ENCODE measurements around the gene C16orf54.
"Not testable (repeated sequence)": the region's sequence is repeated elsewhere in the genome, so short reads cannot be mapped to it uniquely, and the experiment has no call there.

The C16orf54 gene

GRCh38 chr16:29770250-29770929 is 24.6 kb upstream of the C16orf54 start:
- Histone ChIP-seq H3K27ac (no peak overlapping the region), H3K9ac (ENCODE audit: insufficient read length) (no peak overlapping the region), H3K9me3 (ENCODE audit: low read depth, low read length) (no peaks in the 10 kb centered on the region), H3K36me3 (ENCODE audit: insufficient read depth, low read length) (no peaks in the 10 kb centered on the region), H3K4me3 (no peak overlapping the region)
- no peak for TF ChIP-seq POLR2AphosphoS5 (IDR thresholded peaks at IDR 0.05; ENCODE audit: borderline replicate concordance, low read depth, low read length)
- TF ChIP-seq FOXP2 (optimal IDR thresholded peaks at IDR 0.05; ENCODE audit: control extremely low read depth, extremely low read length, insufficient read depth), result no peak
- TF ChIP-seq EZH2 (IDR thresholded peaks at IDR 0.05), result no peak
- no peak for DNase-seq (ENCODE audit: low read depth, low spot score)

- H3K36me3 ChIP-seq (ENCODE audit: insufficient read depth, low read length), result no peaks in the 10 kb centered on the region
- TF ChIP-seq POLR2AphosphoS5 (IDR thresholded peaks at IDR 0.05; ENCODE audit: borderline replicate concordance, low read depth, low read length) (no peak), EZH2 (IDR thresholded peaks at IDR 0.05) (no peak), FOXP2 (optimal IDR thresholded peaks at IDR 0.05; ENCODE audit: control extremely low read depth, extremely low read length, insufficient read depth) (no peak)
Measured at GRCh38 chr16:29769507-29769906, 23.7 kb upstream of the C16orf54 start.

GRCh38 chr16:29767062-29767461 is 21.3 kb upstream of the C16orf54 start:
- TF ChIP-seq FOXP2 (optimal IDR thresholded peaks at IDR 0.05; ENCODE audit: control extremely low read depth, extremely low read length, insufficient read depth) (no peak), POLR2AphosphoS5 (IDR thresholded peaks at IDR 0.05; ENCODE audit: borderline replicate concordance, low read depth, low read length) (no peak), EZH2 (IDR thresholded peaks at IDR 0.05) (no peak)
- DNase-seq (ENCODE audit: low read depth, low spot score), result no peak
- H3K27ac ChIP-seq, result no peak overlapping the region
- H3K36me3 ChIP-seq (ENCODE audit: insufficient read depth, low read length), result no peaks in the 10 kb centered on the region
- no peaks in the 10 kb centered on the region for H3K9me3 ChIP-seq (ENCODE audit: low read depth, low read length)
- H3K9ac ChIP-seq (ENCODE audit: insufficient read length), result no peak overlapping the region
- H3K4me3 ChIP-seq, result no peak overlapping the region

More at GRCh38 chr16:29769507-29769906, 23.7 kb upstream of the C16orf54 start:
- no peak overlapping the region for H3K9ac ChIP-seq (ENCODE audit: insufficient read length)
- no peak overlapping the region for H3K4me3 ChIP-seq
- no peak for DNase-seq (ENCODE audit: low read depth, low spot score)
- no peak overlapping the region for H3K27ac ChIP-seq
- H3K9me3 ChIP-seq (ENCODE audit: low read depth, low read length), result no peaks in the 10 kb centered on the region

GRCh38 chr16:29766571-29766970 is 20.8 kb upstream of the C16orf54 start:
- Histone ChIP-seq H3K36me3 (ENCODE audit: insufficient read depth, low read length) (no peaks in the 10 kb centered on the region), H3K4me3 (no peak overlapping the region), H3K9ac (ENCODE audit: insufficient read length) (no peak overlapping the region), H3K27ac (no peak overlapping the region), H3K9me3 (ENCODE audit: low read depth, low read length) (no peaks in the 10 kb centered on the region)
- TF ChIP-seq POLR2AphosphoS5 (IDR thresholded peaks at IDR 0.05; ENCODE audit: borderline replicate concordance, low read depth, low read length) (no peak), EZH2 (IDR thresholded peaks at IDR 0.05) (no peak), FOXP2 (optimal IDR thresholded peaks at IDR 0.05; ENCODE audit: control extremely low read depth, extremely low read length, insufficient read depth) (no peak)
- DNase-seq (ENCODE audit: low read depth, low spot score), result no peak

GRCh38 chr16:29765167-29766032 is 19.6 kb upstream of the C16orf54 start:
- DNase-seq (ENCODE audit: low read depth, low spot score), result no peak
- Histone ChIP-seq H3K9ac (ENCODE audit: insufficient read length) (no peak overlapping the region), H3K9me3 (ENCODE audit: low read depth, low read length) (no peaks in the 10 kb centered on the region), H3K27ac (no peak overlapping the region), H3K4me3 (no peak overlapping the region), H3K36me3 (ENCODE audit: insufficient read depth, low read length) (no peaks in the 10 kb centered on the region)
- TF ChIP-seq FOXP2 (optimal IDR thresholded peaks at IDR 0.05; ENCODE audit: control extremely low read depth, extremely low read length, insufficient read depth), result no peak
- TF ChIP-seq EZH2 (IDR thresholded peaks at IDR 0.05), result no peak
- no peak for TF ChIP-seq POLR2AphosphoS5 (IDR thresholded peaks at IDR 0.05; ENCODE audit: borderline replicate concordance, low read depth, low read length)

- Histone ChIP-seq H3K9me3 (ENCODE audit: low read depth, low read length) (no peaks in the 10 kb centered on the region), H3K4me3 (no peak overlapping the region), H3K27ac (no peak overlapping the region), H3K9ac (ENCODE audit: insufficient read length) (no peak overlapping the region), H3K36me3 (ENCODE audit: insufficient read depth, low read length) (no peaks in the 10 kb centered on the region)
- no peak for TF ChIP-seq FOXP2 (optimal IDR thresholded peaks at IDR 0.05; ENCODE audit: control extremely low read depth, extremely low read length, insufficient read depth)
- TF ChIP-seq POLR2AphosphoS5 (IDR thresholded peaks at IDR 0.05; ENCODE audit: borderline replicate concordance, low read depth, low read length), result no peak
- no peak for TF ChIP-seq EZH2 (IDR thresholded peaks at IDR 0.05)
- DNase-seq (ENCODE audit: low read depth, low spot score), result no peak
Measured at GRCh38 chr16:29763326-29763725, 17.5 kb upstream of the C16orf54 start.

GRCh38 chr16:29761882-29762281 is 16.1 kb upstream of the C16orf54 start:
- H3K4me3 ChIP-seq, result no peak overlapping the region
- H3K9ac ChIP-seq (ENCODE audit: insufficient read length), result no peak overlapping the region
- no peak overlapping the region for H3K27ac ChIP-seq
- no peaks in the 10 kb centered on the region for H3K9me3 ChIP-seq (ENCODE audit: low read depth, low read length)
- no peaks in the 10 kb centered on the region for H3K36me3 ChIP-seq (ENCODE audit: insufficient read depth, low read length)
- DNase-seq (ENCODE audit: low read depth, low spot score), result no peak
- TF ChIP-seq EZH2 (IDR thresholded peaks at IDR 0.05) (no peak), FOXP2 (optimal IDR thresholded peaks at IDR 0.05; ENCODE audit: control extremely low read depth, extremely low read length, insufficient read depth) (no peak), POLR2AphosphoS5 (IDR thresholded peaks at IDR 0.05; ENCODE audit: borderline replicate concordance, low read depth, low read length) (no peak)

GRCh38 chr16:29761280-29761651 is 15.5 kb upstream of the C16orf54 start:
- not testable (repeated sequence) for H3K36me3 ChIP-seq (ENCODE audit: insufficient read depth, low read length); H3K9me3 ChIP-seq (ENCODE audit: low read depth, low read length); H3K27ac ChIP-seq; H3K4me3 ChIP-seq; DNase-seq (ENCODE audit: low read depth, low spot score); H3K9ac ChIP-seq (ENCODE audit: insufficient read length)

All from SK-N-MC (cell line).